Tibial artery (tissue), 4 donors: ENCODE measurements around the gene ARHGEF11.

Experiments
- DNase-seq, 2 donors: peaks; one replicate each; pipeline ENCODE4 v3.0.0-alpha.2; 2019
- H3K27ac ChIP-seq, 2 donors: fragments of 200-600 bp; sonication (generic) in 1 of 2; 1 replicate in 1 of 2; 2 replicates in 1 of 2; pipeline ENCODE4 v1.5.1; 2018 to 2019; ENCODE audit warnings: mild to moderate bottlenecking in 1 of 2
- H3K27me3 ChIP-seq, 2 donors: fragments of 200-600 bp; sonication (generic) in 1 of 2; one replicate each; pipeline versions ENCODE4 v1.5.1 to v1.6.0; 2016 to 2019
- H3K36me3 ChIP-seq, 3 donors: fragments of 200-600 bp; sonication (generic) in 2 of 3; one replicate each; pipeline ENCODE4 v1.5.1; 2016 to 2019; ENCODE audit warnings: mild to moderate bottlenecking in 2 of 3
- H3K4me1 ChIP-seq, 4 donors: fragments of 200-600 bp; sonication (generic) in 2 of 4; 1 replicate in 3 of 4; 2 replicates in 1 of 4; pipeline ENCODE4 v1.5.1; 2016 to 2019
- H3K4me3 ChIP-seq, 2 donors: fragments of 200-600 bp; sonication (generic) in 1 of 2; 1 replicate in 1 of 2; 2 replicates in 1 of 2; pipeline ENCODE4 v1.5.1; 2018 to 2019; ENCODE audit warnings: mild to moderate bottlenecking in 2 of 2
- H3K9me3 ChIP-seq, 3 donors: fragments of 200-600 bp; sonication (generic) in 1 of 3; one replicate each; pipeline ENCODE4 v1.5.1; 2016 to 2019
- CTCF ChIP-seq, 2 experiments: fragments of 200-600 bp in 1 of 2; fragments of 450-650 bp in 1 of 2; IDR thresholded peaks; one replicate each; pipeline ENCODE4 v1.5.1; 2017 to 2019; ENCODE audit warnings: antibody characterized with exemption in 2 of 2, mild to moderate bottlenecking in 1 of 2, moderate library complexity in 1 of 2
- intact Hi-C: fragments of 100-400 bp; cut with DNase I; formaldehyde crosslinking; loops from one replicate; pipeline ENCODE4 v1.15.0; 2023; ENCODE audit warnings: low total_unique reads

The ARHGEF11 gene

GRCh38 chr1:156943756-156944155, 101.8 kb downstream of the ARHGEF11 start:
- peak in 1 of 2 donors; percentile 29 for DNase-seq
- TF ChIP-seq CTCF (IDR thresholded peaks at IDR 0.05): no peak
- Histone ChIP-seq H3K36me3 (peaks cover 90 to 100% (median 99%) of the 10 kb centered on the region in 3 donors), H3K4me3 (no peak overlapping the region), H3K27me3 (no peaks in the 10 kb centered on the region), H3K4me1 (no peaks in the 10 kb centered on the region), H3K27ac (no peak overlapping the region), H3K9me3 (no peaks in the 10 kb centered on the region)
- intact Hi-C loops: no loop called here

DNA sequence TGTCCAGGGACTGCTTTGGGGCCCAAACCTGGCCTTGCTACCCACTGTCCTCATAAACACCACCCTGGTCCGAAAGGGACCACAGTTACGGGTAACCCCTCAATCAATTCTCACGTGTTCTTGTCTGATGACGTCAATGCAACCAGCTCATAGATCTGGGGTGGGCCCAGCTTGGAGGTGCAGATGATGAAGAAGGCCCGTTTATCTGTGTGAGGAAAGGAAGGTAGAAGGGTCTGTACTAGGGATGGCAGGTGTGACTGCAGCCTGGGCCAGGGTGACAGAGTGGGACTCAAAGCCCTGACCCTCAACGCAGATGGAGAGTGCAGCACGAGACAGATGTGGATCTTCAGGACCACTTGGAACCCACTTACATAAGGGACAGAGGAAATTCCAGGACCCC, 103.0 kb downstream of the ARHGEF11 start:
- peaks cover 81 to 100% (median 99%) of the 10 kb centered on the region in 3 donors for H3K36me3 ChIP-seq
- H3K4me1 ChIP-seq: no peaks in the 10 kb centered on the region
- TF ChIP-seq CTCF (IDR thresholded peaks at IDR 0.05): no peak
- H3K9me3 ChIP-seq: no peaks in the 10 kb centered on the region
- DNase-seq: peak in 1 of 2 donors; percentile 34
- H3K27me3 ChIP-seq: no peaks in the 10 kb centered on the region
- no peak overlapping the region for H3K4me3 ChIP-seq
- intact Hi-C loops: no loop called here
- no peak overlapping the region for H3K27ac ChIP-seq

GRCh38 chr1:156942176-156942575, 103.4 kb downstream of the ARHGEF11 start:
- Histone ChIP-seq H3K4me1 (no peaks in the 10 kb centered on the region), H3K36me3 (peaks cover 77 to 100% (median 95%) of the 10 kb centered on the region in 3 donors), H3K27ac (no peak overlapping the region), H3K9me3 (no peaks in the 10 kb centered on the region), H3K4me3 (no peak overlapping the region), H3K27me3 (no peaks in the 10 kb centered on the region)
- no peak for DNase-seq
- intact Hi-C loops: no loop called here
- TF ChIP-seq CTCF (IDR thresholded peaks at IDR 0.05): no peak

- no peaks in the 10 kb centered on the region for H3K9me3 ChIP-seq
- H3K36me3 ChIP-seq: peaks cover 72 to 100% (median 90%) of the 10 kb centered on the region in 3 donors
- no peak for TF ChIP-seq CTCF (IDR thresholded peaks at IDR 0.05)
- no peaks in the 10 kb centered on the region for H3K27me3 ChIP-seq
- no peak overlapping the region for H3K4me3 ChIP-seq
- no peaks in the 10 kb centered on the region for H3K4me1 ChIP-seq
- intact Hi-C loops: no loop called here
- DNase-seq: peak in 1 of 2 donors; percentile 47
- H3K27ac ChIP-seq: no peak overlapping the region
Observed at GRCh38 chr1:156941675-156942074, 103.9 kb downstream of the ARHGEF11 start.

DNA sequence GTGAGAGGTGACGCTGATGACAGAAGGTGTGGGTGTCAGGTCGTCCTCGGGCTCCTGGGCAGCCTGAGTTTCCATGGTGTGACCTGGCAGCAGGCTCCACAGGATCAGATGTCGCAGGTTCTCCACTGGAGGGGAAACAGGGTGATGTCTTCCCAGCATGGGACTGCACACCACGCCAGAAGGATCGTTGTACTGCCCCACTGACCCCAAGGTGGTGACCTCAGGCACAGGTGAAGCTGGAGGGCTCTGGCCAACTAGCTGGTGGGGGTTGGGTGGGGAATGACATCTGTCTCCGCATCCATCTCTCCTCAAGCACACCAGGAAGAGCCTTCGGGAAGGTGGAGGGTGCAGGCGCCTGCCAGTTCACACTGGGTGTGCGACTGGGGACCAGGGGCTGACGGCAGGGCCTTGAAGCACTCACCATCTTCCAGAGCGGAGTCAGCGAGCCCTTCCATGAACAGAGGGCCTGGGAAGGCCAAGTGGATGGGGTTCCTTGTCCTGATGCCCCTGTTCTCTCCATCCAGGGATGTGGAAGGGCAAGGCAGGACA, 105.7 kb downstream of the ARHGEF11 start:
- H3K27me3 ChIP-seq: no peaks in the 10 kb centered on the region
- no peaks in the 10 kb centered on the region for H3K9me3 ChIP-seq
- peaks cover 54 to 100% (median 77%) of the 10 kb centered on the region in 3 donors for H3K36me3 ChIP-seq
- no peaks in the 10 kb centered on the region for H3K4me1 ChIP-seq
- intact Hi-C loops: no loop called here
- DNase-seq: no peak
- no peak overlapping the region for H3K27ac ChIP-seq
- H3K4me3 ChIP-seq: no peak overlapping the region
- no peak for TF ChIP-seq CTCF (IDR thresholded peaks at IDR 0.05)

DNA sequence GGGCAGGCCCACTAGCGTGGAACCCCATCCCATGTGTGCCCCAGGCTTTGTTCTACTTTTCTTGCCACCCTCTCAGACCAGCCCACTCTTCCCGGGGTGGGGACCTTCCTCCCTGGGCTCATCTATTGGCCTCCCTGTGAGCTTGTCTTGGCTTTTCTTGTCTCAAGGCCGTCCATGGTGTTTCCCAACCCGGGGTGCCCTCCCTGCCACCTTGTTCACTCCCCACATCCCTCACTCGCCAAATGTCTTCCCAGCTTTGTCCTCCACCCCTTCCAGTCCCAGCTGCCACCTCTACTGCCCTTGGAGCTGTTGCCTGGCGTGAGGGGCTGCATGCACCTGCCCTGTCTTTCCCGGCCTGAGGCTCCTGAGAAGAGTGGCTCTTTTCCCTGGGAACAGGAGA, 106.7 kb downstream of the ARHGEF11 start:
- DNase-seq: no peak
- Histone ChIP-seq H3K9me3 (no peaks in the 10 kb centered on the region), H3K36me3 (peaks cover 43 to 90% (median 67%) of the 10 kb centered on the region in 3 donors), H3K4me1 (no peaks in the 10 kb centered on the region), H3K27me3 (no peaks in the 10 kb centered on the region), H3K27ac (no peak overlapping the region), H3K4me3 (no peak overlapping the region)
- intact Hi-C loops: no loop called here
- no peak for TF ChIP-seq CTCF (IDR thresholded peaks at IDR 0.05)
